ENCODE data around the gene NEIL3. TPM values are rescaled to one million over a fixed set of nuclear protein-coding genes. Genes with fewer than 3 reads are reported as not detected.

Gene NEIL3
- polyA plus RNA-seq, 1 experiment, result 3.7 TPM

- no peak overlapping the region for H3K4me3 ChIP-seq (ENCODE audit: low read depth, low read length)
- H3K27ac ChIP-seq (ENCODE audit: low read depth, low read length), result no peak overlapping the region
- TF ChIP-seq CTCF (IDR thresholded peaks at IDR 0.05; ENCODE audit: low read depth, low read length), result no peak
- POLR2A ChIA-PET, result no interaction called here
- DNase-seq (ENCODE audit: low read depth, low spot score), result no peak
- H3K27me3 ChIP-seq (ENCODE audit: control insufficient read depth, insufficient read depth, low read length), result no peaks in the 10 kb centered on the region
- CTCF ChIA-PET, result no interaction called here
- H3K9me3 ChIP-seq (ENCODE audit: control insufficient read depth, insufficient read depth, low read length), result peaks cover 9% of the 10 kb centered on the region; the same call in 1 of the 2 replicates
These were observed 75.3 kb downstream of the NEIL3 start for GRCh38 chr4:177384856-177385397.

- POLR2A ChIA-PET, result no interaction called here
- H3K9me3 ChIP-seq (ENCODE audit: control insufficient read depth, insufficient read depth, low read length), result peaks cover 7% of the 10 kb centered on the region; the same call in 1 of the 2 replicates
- H3K4me3 ChIP-seq (ENCODE audit: low read depth, low read length), result no peak overlapping the region
- no peak for TF ChIP-seq CTCF (IDR thresholded peaks at IDR 0.05; ENCODE audit: low read depth, low read length)
- CTCF ChIA-PET, result no interaction called here
- no peak for DNase-seq (ENCODE audit: low read depth, low spot score)
- H3K27ac ChIP-seq (ENCODE audit: low read depth, low read length), result no peak overlapping the region
- no peaks in the 10 kb centered on the region for H3K27me3 ChIP-seq (ENCODE audit: control insufficient read depth, insufficient read depth, low read length)
These were observed 76.1 kb downstream of the NEIL3 start for GRCh38 chr4:177385576-177386277.

- DNase-seq (ENCODE audit: low read depth, low spot score), result no peak
- Histone ChIP-seq H3K27ac (ENCODE audit: low read depth, low read length) (no peak overlapping the region), H3K4me3 (ENCODE audit: low read depth, low read length) (no peak overlapping the region), H3K27me3 (ENCODE audit: control insufficient read depth, insufficient read depth, low read length) (no peaks in the 10 kb centered on the region), H3K9me3 (ENCODE audit: control insufficient read depth, insufficient read depth, low read length) (peaks cover 4% of the 10 kb centered on the region; the same call in 1 of the 2 replicates)
- ChIA-PET CTCF (interaction anchor here (0.6 kb wide), 1 partner anchor 632 kb away, joined by 5 read pairs; no protein-coding TSS in a partner anchor), POLR2A (interaction anchor here (0.7 kb wide), 1 partner anchor 49 kb away, joined by 6 read pairs; no protein-coding TSS in a partner anchor)
- TF ChIP-seq CTCF (IDR thresholded peaks at IDR 0.05; ENCODE audit: low read depth, low read length), result no peak
These were observed 76.7 kb downstream of the NEIL3 start for GRCh38 chr4:177386278-177386815.

- Histone ChIP-seq H3K27me3 (ENCODE audit: control insufficient read depth, insufficient read depth, low read length) (no peaks in the 10 kb centered on the region), H3K27ac (ENCODE audit: low read depth, low read length) (no peak overlapping the region), H3K9me3 (ENCODE audit: control insufficient read depth, insufficient read depth, low read length) (no peaks in the 10 kb centered on the region), H3K4me3 (ENCODE audit: low read depth, low read length) (no peak overlapping the region)
- CTCF ChIA-PET, result no interaction called here
- POLR2A ChIA-PET, result no interaction called here
- no peak for DNase-seq (ENCODE audit: low read depth, low spot score)
- no peak for TF ChIP-seq CTCF (IDR thresholded peaks at IDR 0.05; ENCODE audit: low read depth, low read length)
These were observed 81.6 kb downstream of the NEIL3 start for GRCh38 chr4:177391287-177391686.

GRCh38 chr4:177391953-177392352 is 82.3 kb downstream of the NEIL3 start:
- ChIA-PET CTCF (no interaction called here), POLR2A (no interaction called here)
- Histone ChIP-seq H3K27ac (ENCODE audit: low read depth, low read length) (no peak overlapping the region), H3K27me3 (ENCODE audit: control insufficient read depth, insufficient read depth, low read length) (no peaks in the 10 kb centered on the region), H3K9me3 (ENCODE audit: control insufficient read depth, insufficient read depth, low read length) (no peaks in the 10 kb centered on the region), H3K4me3 (ENCODE audit: low read depth, low read length) (no peak overlapping the region)
- DNase-seq (ENCODE audit: low read depth, low spot score), result no peak
- TF ChIP-seq CTCF (IDR thresholded peaks at IDR 0.05; ENCODE audit: low read depth, low read length), result no peak

All from AG04450 (cell line).